Panc1 (cell line): ENCODE data around the gene ECI1. TPM values are rescaled to one million over a fixed set of nuclear protein-coding genes. Genes with fewer than 3 reads are reported as not detected.

Source experiments
- ATAC-seq: fragments of 200-7000 bp; cut with Tn5 transposase; 2 replicates; pipeline ENCODE4 v1.9.1; 2020; ENCODE audit warnings: mild to moderate bottlenecking, moderate library complexity
- BruUV-seq: library from RNA; stranded (reverse); fragments of 400-500 nt; replicated peaks from 2 replicates; lab custom pipeline; 2021; lab: Mats Ljungman, UMichigan
- CTCF ChIA-PET: fragments of 300-600 bp; sonication (Branson Sonifier 250); formaldehyde crosslinking; loops from one replicate; lab custom pipeline; 2022; ENCODE audit warnings: antibody characterized with exemption; lab: Charles Lee
- POLR2A ChIA-PET: fragments of 300-600 bp; sonication (Branson Sonifier 250); formaldehyde crosslinking; loops from one replicate; lab custom pipeline; 2022; ENCODE audit warnings: antibody characterized with exemption; lab: Charles Lee
- DNase-seq: peaks from one replicate; pipeline ENCODE4 v3.0.0-alpha.2; 2010; ENCODE audit warnings: low read depth, low spot score
- H3K27ac ChIP-seq: 2 replicates; pipeline ENCODE4 v1.5.1; 2011; ENCODE audit warnings: mild to moderate bottlenecking, low read length, inconsistent platforms
- H3K27me3 ChIP-seq: fragments of 200-500 bp; sonication (Bioruptor generic); 2 replicates; pipeline ENCODE4 v1.6.0; 2014; ENCODE audit warnings: low read length, inconsistent platforms; ENCODE audit not compliant: control insufficient read depth, insufficient read depth
- H3K36me3 ChIP-seq: fragments of 200-500 bp; sonication (Bioruptor generic); 2 replicates; pipeline ENCODE4 v1.5.1; 2014; ENCODE audit warnings: inconsistent platforms, mild to moderate bottlenecking, low read length, moderate library complexity; ENCODE audit not compliant: control insufficient read depth, insufficient read depth
- H3K4me1 ChIP-seq: 2 replicates; pipeline ENCODE4 v1.5.1; 2011; ENCODE audit warnings: inconsistent platforms, mild to moderate bottlenecking, low read length, moderate library complexity; ENCODE audit not compliant: control insufficient read depth, insufficient read depth
- H3K4me3 ChIP-seq, 2 experiments: 2 replicates each; pipeline ENCODE4 v1.5.1; 2011 to 2012; ENCODE audit warnings: low read depth in 2 of 2, low read length in 2 of 2, mild to moderate bottlenecking in 2 of 2, inconsistent platforms in 1 of 2, moderate library complexity in 1 of 2
- H3K9me3 ChIP-seq: fragments of 200-500 bp; sonication (Bioruptor generic); 2 replicates; pipeline ENCODE4 v1.5.1; 2014; ENCODE audit warnings: low read depth, mild to moderate bottlenecking, inconsistent platforms, low read length, moderate library complexity; ENCODE audit not compliant: control insufficient read depth, insufficient read depth
- CTCF ChIP-seq: fragments of 450-650 bp; IDR thresholded peaks from 2 replicates; pipeline ENCODE4 v1.5.1; 2017; ENCODE audit warnings: mild to moderate bottlenecking
- POLR2AphosphoS5 ChIP-seq: IDR thresholded peaks from 2 replicates; pipeline ENCODE4 v1.6.1; 2012; ENCODE audit warnings: mild to moderate bottlenecking, low read depth, low read length, moderate library complexity
- REST ChIP-seq, 2 experiments: IDR thresholded peaks; 2 replicates each; pipeline ENCODE4 v1.6.1; 2011 to 2012; ENCODE audit warnings: low read depth in 2 of 2, control low read depth in 1 of 2, low read length in 1 of 2, mild to moderate bottlenecking in 1 of 2, moderate library complexity in 1 of 2; ENCODE audit not compliant: insufficient read depth in 1 of 2
- SIN3A ChIP-seq: IDR thresholded peaks from 2 replicates; pipeline ENCODE4 v1.6.1; 2012; ENCODE audit warnings: low read depth, mild to moderate bottlenecking, low read length, moderate library complexity, borderline replicate concordance; ENCODE audit not compliant: insufficient read depth
- TCF7L2 ChIP-seq: IDR thresholded peaks from 2 replicates; pipeline ENCODE4 v1.6.1; 2011; ENCODE audit warnings: mild to moderate bottlenecking, low read depth, low read length, inconsistent platforms
- in situ Hi-C: cut with HindIII; loops from 2 replicates; pipeline ENCODE4 v1.10.0; 2016; ENCODE audit warnings: low sequenced_read_pairs, low pct_unique_long_range_greater_than_20kb
- intact Hi-C: fragments of 100-400 bp; cut with micrococcal nuclease; formaldehyde crosslinking; loops from one replicate; pipeline ENCODE4 v1.10.0; 2022; ENCODE audit not compliant: unreplicated experiment
- total RNA-seq: library from RNA; stranded (reverse); gene quantifications from one replicate; pipeline ENCODE4 v1.2.1, GENCODE V29; 2021; ENCODE audit not compliant: unreplicated experiment

Gene ECI1
- total RNA-seq, 1 experiment from 2014 or later, result 117 TPM

- in situ Hi-C loops (no loop called here), intact Hi-C loops (no loop called here)
- no peak for DNase-seq
- ChIA-PET CTCF (interaction anchor here (0.5 kb wide), 1 partner anchor 737 kb away, joined by 9 read pairs; no protein-coding TSS in a partner anchor), POLR2A (no interaction called here)
- Histone ChIP-seq H3K36me3 (no peaks in the 10 kb centered on the region), H3K4me3 (no peak overlapping the region), H3K27ac (no peak overlapping the region), H3K9me3 (no peaks in the 10 kb centered on the region), H3K4me1 (no peaks in the 10 kb centered on the region; the same call in none of the 2 replicates), H3K27me3 (no peaks in the 10 kb centered on the region)
- BruUV-seq, result no TSS peak
- TF ChIP-seq SIN3A (no peak), TCF7L2 (no peak), POLR2AphosphoS5 (no peak), CTCF (no peak), REST (IDR thresholded peaks at IDR 0.05; ENCODE audit: insufficient read depth in 1 of 2, low read depth in 2 of 2, low read length in 1 of 2) (no peak)
- ATAC-seq, result no peak
Observed at GRCh38 chr16:2198283-2198682, 53.1 kb downstream of the ECI1 start.

- no peak for TF ChIP-seq REST (IDR thresholded peaks at IDR 0.05; ENCODE audit: insufficient read depth in 1 of 2, low read depth in 2 of 2, low read length in 1 of 2)
- no peak for TF ChIP-seq CTCF
- no peak for TF ChIP-seq POLR2AphosphoS5
- TF ChIP-seq TCF7L2, result no peak
- no peak for TF ChIP-seq SIN3A
- Histone ChIP-seq H3K27me3 (no peaks in the 10 kb centered on the region), H3K36me3 (no peaks in the 10 kb centered on the region), H3K4me3 (no peak overlapping the region), H3K27ac (no peak overlapping the region), H3K9me3 (no peaks in the 10 kb centered on the region), H3K4me1 (no peaks in the 10 kb centered on the region; the same call in none of the 2 replicates)
- CTCF ChIA-PET, result interaction anchor here (0.5 kb wide), 1 partner anchor 737 kb away, joined by 9 read pairs; no protein-coding TSS in a partner anchor
- intact Hi-C loops, result no loop called here
- POLR2A ChIA-PET, result interaction anchor here (0.6 kb wide), 1 partner anchor 76 kb away, joined by 5 read pairs; no protein-coding TSS in a partner anchor
- DNase-seq (no peak), ATAC-seq (no peak)
- BruUV-seq, result no TSS peak
- in situ Hi-C loops, result no loop called here
Observed at GRCh38 chr16:2197765-2198164, 53.6 kb downstream of the ECI1 start.
